ENCODE results near the gene SLC4A1.

DNA sequence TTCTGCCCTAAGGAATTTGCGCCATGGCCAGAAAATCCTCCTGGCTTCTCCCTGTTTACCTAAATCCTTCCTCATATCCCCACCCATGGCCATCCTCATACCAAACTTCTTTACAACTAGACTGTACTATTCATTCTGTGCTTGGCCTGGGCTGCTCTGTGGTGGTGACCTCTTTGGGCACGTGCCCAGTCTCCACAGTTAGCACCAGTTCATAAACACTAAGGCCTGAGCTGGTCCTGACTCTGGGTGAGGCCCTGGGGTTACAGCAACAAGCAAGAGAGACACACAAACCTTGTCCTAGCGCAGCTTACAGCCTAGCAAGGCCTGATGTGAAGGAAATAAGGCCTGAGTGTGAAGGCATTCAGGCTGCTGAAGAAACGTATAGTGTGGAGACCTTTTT is 65.2 kb downstream of the SLC4A1 start:
- TF ChIP-seq CTCF (IDR thresholded peaks at IDR 0.05; ENCODE audit: borderline replicate concordance, extremely low read depth, low read length, poor library complexity, severe bottlenecking), result no peak
- no peak for TF ChIP-seq EZH2 (IDR thresholded peaks at IDR 0.05; ENCODE audit: borderline replicate concordance, low read depth, low read length, severe bottlenecking)

Measured in DND-41 (cell line).